SU-DHL-6 (cell line): ENCODE data around the gene HIPK3.

Source experiments
- EZH2phosphoT487 ChIP-seq: fragments of 200-600 bp; sonication (generic), shearing (Covaris generic); conservative IDR thresholded peaks from 2 replicates; pipeline ENCODE4 v1.6.1; 2018; ENCODE audit warnings: mild to moderate bottlenecking, antibody characterized with exemption, low read length, moderate library complexity, mixed read lengths
- TF ChIP-seq, protein P1 (sequence below): fragments of 200-600 bp; sonication (generic); IDR thresholded peaks from one replicate; pipeline ENCODE4 v1.5.1; 2017; ENCODE audit warnings: antibody characterized with exemption, mild to moderate bottlenecking, low read length, moderate library complexity; ENCODE audit not compliant: insufficient read depth, poor library complexity, severe bottlenecking

DNA sequence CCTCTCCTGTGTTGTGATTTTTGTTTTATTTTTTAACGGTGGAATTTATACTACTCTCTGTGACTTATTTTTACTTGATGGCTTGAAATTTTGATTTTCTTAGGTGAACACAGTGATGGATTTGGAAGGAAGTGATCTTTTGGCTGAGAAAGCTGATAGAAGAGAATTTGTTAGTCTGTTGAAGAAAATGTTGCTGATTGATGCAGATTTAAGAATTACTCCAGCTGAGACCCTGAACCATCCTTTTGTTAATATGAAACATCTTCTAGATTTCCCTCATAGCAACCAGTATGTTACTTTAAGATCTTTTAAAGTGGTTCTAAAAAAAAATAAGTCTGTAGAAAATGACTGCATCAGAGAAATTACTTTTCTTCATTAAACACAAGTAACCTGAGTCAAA is 82.1 kb downstream of the HIPK3 start:
- TF ChIP-seq, protein P1, sequence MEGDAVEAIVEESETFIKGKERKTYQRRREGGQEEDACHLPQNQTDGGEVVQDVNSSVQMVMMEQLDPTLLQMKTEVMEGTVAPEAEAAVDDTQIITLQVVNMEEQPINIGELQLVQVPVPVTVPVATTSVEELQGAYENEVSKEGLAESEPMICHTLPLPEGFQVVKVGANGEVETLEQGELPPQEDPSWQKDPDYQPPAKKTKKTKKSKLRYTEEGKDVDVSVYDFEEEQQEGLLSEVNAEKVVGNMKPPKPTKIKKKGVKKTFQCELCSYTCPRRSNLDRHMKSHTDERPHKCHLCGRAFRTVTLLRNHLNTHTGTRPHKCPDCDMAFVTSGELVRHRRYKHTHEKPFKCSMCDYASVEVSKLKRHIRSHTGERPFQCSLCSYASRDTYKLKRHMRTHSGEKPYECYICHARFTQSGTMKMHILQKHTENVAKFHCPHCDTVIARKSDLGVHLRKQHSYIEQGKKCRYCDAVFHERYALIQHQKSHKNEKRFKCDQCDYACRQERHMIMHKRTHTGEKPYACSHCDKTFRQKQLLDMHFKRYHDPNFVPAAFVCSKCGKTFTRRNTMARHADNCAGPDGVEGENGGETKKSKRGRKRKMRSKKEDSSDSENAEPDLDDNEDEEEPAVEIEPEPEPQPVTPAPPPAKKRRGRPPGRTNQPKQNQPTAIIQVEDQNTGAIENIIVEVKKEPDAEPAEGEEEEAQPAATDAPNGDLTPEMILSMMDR = no peak
- TF ChIP-seq EZH2phosphoT487 = no peak
